KMS-11 (cell line): Measurements from ENCODE around the gene PPM1G.

Source experiments
- H2AFZ ChIP-seq: fragments of 200-600 bp; sonication (generic); 2 replicates; pipeline ENCODE4 v1.6.1; 2016; ENCODE audit warnings: antibody characterized with exemption, mixed run types, low read depth
- H3K27ac ChIP-seq: fragments of 200-600 bp; sonication (generic); 2 replicates; pipeline ENCODE4 v1.6.1; 2016; ENCODE audit warnings: mild to moderate bottlenecking, mixed run types
- H3K27me3 ChIP-seq: fragments of 200-600 bp; sonication (generic); 2 replicates; pipeline ENCODE4 v1.6.1; 2017; ENCODE audit warnings: mild to moderate bottlenecking, low read depth, mixed run types, moderate library complexity; ENCODE audit not compliant: insufficient read depth
- H3K36me3 ChIP-seq: fragments of 200-600 bp; sonication (generic); 2 replicates; pipeline ENCODE4 v1.6.1; 2017; ENCODE audit warnings: mild to moderate bottlenecking, mixed run types; ENCODE audit not compliant: insufficient read depth
- H3K4me1 ChIP-seq: fragments of 200-600 bp; sonication (generic); 2 replicates; pipeline ENCODE4 v1.6.1; 2016; ENCODE audit warnings: mild to moderate bottlenecking, low read depth, mixed run types; ENCODE audit not compliant: poor library complexity, severe bottlenecking
- H3K4me2 ChIP-seq: fragments of 200-600 bp; sonication (generic); 2 replicates; pipeline ENCODE4 v1.7.0; 2016; ENCODE audit warnings: mild to moderate bottlenecking, mixed run types
- H3K4me3 ChIP-seq: fragments of 200-600 bp; sonication (generic); IDR thresholded peaks from 2 replicates; pipeline ENCODE4 v1.6.1; 2017; ENCODE audit warnings: low read depth, low read length, mixed read lengths; ENCODE audit not compliant: insufficient read depth
- H3K79me2 ChIP-seq: fragments of 200-600 bp; sonication (generic); 2 replicates; pipeline ENCODE4 v1.6.1; 2016; ENCODE audit warnings: low read depth, mixed run types; ENCODE audit not compliant: insufficient read depth
- H3K9ac ChIP-seq: fragments of 200-600 bp; sonication (generic); 2 replicates; pipeline ENCODE4 v1.6.1; 2016; ENCODE audit warnings: mild to moderate bottlenecking, mixed run types
- H4K20me1 ChIP-seq: fragments of 200-600 bp; sonication (generic); 2 replicates; pipeline ENCODE4 v1.6.1; 2016; ENCODE audit warnings: mild to moderate bottlenecking, mixed run types; ENCODE audit not compliant: insufficient read depth
- CTCF ChIP-seq: fragments of 200-600 bp; sonication (generic); conservative IDR thresholded peaks from 2 replicates; pipeline ENCODE4 v1.6.1; 2017; ENCODE audit warnings: low read depth, mild to moderate bottlenecking, antibody characterized with exemption, low read length, moderate library complexity, mixed read lengths

Gene PPM1G

GRCh38 chr2:27369471-27370025 lies 39.8 kb downstream of the PPM1G start:
- H3K27ac ChIP-seq = peak overlapping the region; percentile 52; the same call in 1 of the 2 replicates
- H3K9ac ChIP-seq = peak overlapping the region; percentile 86
- peak overlapping the region; percentile 81 for H3K4me3 ChIP-seq
- peak overlapping the region; percentile 100 for H3K4me2 ChIP-seq
- H3K4me1 ChIP-seq = peaks cover 9% of the 10 kb centered on the region
- H4K20me1 ChIP-seq = no peaks in the 10 kb centered on the region
- peak overlapping the region; percentile 83 for H2AFZ ChIP-seq
- H3K27me3 ChIP-seq = no peaks in the 10 kb centered on the region
- H3K36me3 ChIP-seq = no peaks in the 10 kb centered on the region
- H3K79me2 ChIP-seq = peaks cover 33% of the 10 kb centered on the region
- no peak for TF ChIP-seq CTCF

GRCh38 chr2:27363933-27364332 lies 45.5 kb downstream of the PPM1G start:
- H3K4me1 ChIP-seq = no peaks in the 10 kb centered on the region
- TF ChIP-seq CTCF = no peak
- H3K27ac ChIP-seq = no peak overlapping the region
- no peaks in the 10 kb centered on the region for H3K36me3 ChIP-seq
- H2AFZ ChIP-seq = no peak overlapping the region
- H3K4me2 ChIP-seq = no peak overlapping the region
- H4K20me1 ChIP-seq = no peaks in the 10 kb centered on the region
- H3K27me3 ChIP-seq = no peaks in the 10 kb centered on the region
- H3K79me2 ChIP-seq = peaks cover 5% of the 10 kb centered on the region; the same call in 1 of the 2 replicates
- no peak overlapping the region for H3K9ac ChIP-seq
- H3K4me3 ChIP-seq = no peak overlapping the region

GRCh38 chr2:27362678-27363420 lies 46.5 kb downstream of the PPM1G start:
- H2AFZ ChIP-seq = no peak overlapping the region
- H3K4me3 ChIP-seq = no peak overlapping the region
- H3K9ac ChIP-seq = no peak overlapping the region
- no peaks in the 10 kb centered on the region for H3K36me3 ChIP-seq
- peaks cover 7% of the 10 kb centered on the region; the same call in 1 of the 2 replicates for H3K79me2 ChIP-seq
- peaks cover 6% of the 10 kb centered on the region for H3K4me1 ChIP-seq
- no peaks in the 10 kb centered on the region for H3K27me3 ChIP-seq
- H3K27ac ChIP-seq = no peak overlapping the region
- H4K20me1 ChIP-seq = no peaks in the 10 kb centered on the region
- no peak overlapping the region for H3K4me2 ChIP-seq
- no peak for TF ChIP-seq CTCF

- H3K4me3 ChIP-seq = peak within 1 kb of the TSS; percentile 95
- H3K27me3 ChIP-seq = no peaks in the 10 kb centered on the region
- H3K36me3 ChIP-seq = no peaks in the 10 kb centered on the region
- peak within 1 kb of the TSS; percentile 98 for H3K9ac ChIP-seq
- peak within 1 kb of the TSS; percentile 83 for H2AFZ ChIP-seq
- H4K20me1 ChIP-seq = no peaks in the 10 kb centered on the region
- H3K79me2 ChIP-seq = peaks cover 64% of the 10 kb centered on the region
- peaks cover 40% of the 10 kb centered on the region for H3K4me1 ChIP-seq
- peak within 1 kb of the TSS; percentile 95 for H3K27ac ChIP-seq
- TF ChIP-seq CTCF = no peak
- H3K4me2 ChIP-seq = peak within 1 kb of the TSS; percentile 83
Observed at GRCh38 chr2:27356382-27357181, 52.8 kb downstream of the PPM1G start, which contains the start of gene GTF3C2. TSS of gene GTF3C2 (minus strand) at chr2:27356764. CDS start at chr2:27343554, 13,210 bp downstream.
